Measurements from ENCODE around the gene NSD2.
A peak's percentile ranks its signal among the peaks of the same experiment; 100 is the strongest.
"Not testable (repeated sequence)": the region's sequence is repeated elsewhere in the genome, so short reads cannot be mapped to it uniquely, and the experiment has no call there.

NSD2 gene

DNA sequence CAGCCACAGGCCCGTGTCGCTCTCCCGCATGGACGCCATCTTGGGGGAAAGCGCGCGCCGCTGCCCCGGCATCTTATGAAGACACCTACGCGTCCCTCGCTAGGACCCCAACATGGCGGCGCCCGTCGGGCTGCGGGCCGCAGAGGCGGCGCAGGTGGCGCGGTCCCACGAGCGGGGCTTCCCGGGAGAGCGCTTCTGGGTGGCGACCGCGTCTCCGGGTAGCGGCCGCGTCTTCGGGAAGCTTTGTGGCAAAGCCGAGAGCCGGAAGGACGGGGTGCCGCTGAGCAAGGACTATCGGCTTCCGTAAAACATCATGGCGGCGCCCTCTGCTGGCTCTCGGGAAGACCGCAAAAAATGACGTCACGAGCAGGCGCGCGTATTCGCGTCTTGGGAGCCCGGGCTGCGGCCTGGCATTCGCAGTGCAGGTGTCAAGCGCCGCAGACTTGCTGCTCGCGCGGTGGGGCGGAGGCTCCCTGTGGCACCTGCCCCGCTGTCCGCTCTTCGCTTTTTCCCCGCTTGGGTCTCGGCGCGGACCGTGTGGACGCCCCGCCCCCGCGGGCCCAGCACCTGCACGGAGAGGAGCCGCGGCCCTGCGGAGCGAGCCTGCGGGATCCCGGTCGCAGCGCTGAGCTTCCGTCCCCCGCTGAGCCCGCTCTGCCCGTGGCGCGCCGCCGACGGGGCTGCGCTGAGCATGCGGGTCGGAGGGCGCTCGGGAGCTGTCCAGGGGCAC is 137.9 kb downstream of the NSD2 start, which contains the start of gene NELFA:
NELFA (minus strand) TSS at position 54 of the 730 bp plus-strand sequence; CDS start at position 39, 15 bp downstream.
- DNase-seq (ENCODE audit: low read depth) = peak; percentile 98
- TF ChIP-seq CTCF (IDR thresholded peaks at IDR 0.05; ENCODE audit: insufficient read depth, low read depth, low read length, missing control alignments) = peak; percentile 27
- H3K4me3 ChIP-seq (ENCODE audit: low read length) = peak within 1 kb of the TSS; percentile 91

- TF ChIP-seq CTCF (IDR thresholded peaks at IDR 0.05; ENCODE audit: insufficient read depth, low read depth, low read length, missing control alignments) = peak; percentile 40
- peak; percentile 54 for DNase-seq (ENCODE audit: low read depth)
Observed at GRCh38 chr4:2009651-2010233, 138.5 kb downstream of the NSD2 start.

DNA sequence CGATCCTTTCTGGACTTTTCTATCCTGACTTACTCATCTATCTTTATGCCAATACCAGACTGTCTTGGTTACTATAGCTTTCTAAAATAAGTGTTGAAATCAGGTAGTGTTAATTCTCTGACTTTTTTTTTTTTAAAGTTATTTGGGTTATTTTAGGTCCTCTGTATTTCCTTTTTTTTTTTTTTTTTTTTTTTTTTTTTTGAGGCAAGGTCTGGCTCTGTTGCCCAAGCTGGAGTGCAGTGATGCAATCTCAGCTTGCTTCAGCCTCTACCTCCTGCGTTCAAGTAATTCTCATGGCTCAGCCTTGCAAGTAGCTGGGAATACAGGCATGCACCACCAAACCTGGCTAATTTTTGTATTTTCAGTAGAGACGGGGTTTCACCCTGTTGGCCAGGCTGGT is 140.4 kb downstream of the NSD2 start:
- no peak overlapping the region for H3K4me3 ChIP-seq (ENCODE audit: low read length)
- no peak for TF ChIP-seq CTCF (IDR thresholded peaks at IDR 0.05; ENCODE audit: insufficient read depth, low read depth, low read length, missing control alignments)
- no peak for DNase-seq (ENCODE audit: low read depth)

More at GRCh38 chr4:2009651-2010233, 138.5 kb downstream of the NSD2 start:
- H3K4me3 ChIP-seq (ENCODE audit: low read length) = peak overlapping the region; percentile 91

DNA sequence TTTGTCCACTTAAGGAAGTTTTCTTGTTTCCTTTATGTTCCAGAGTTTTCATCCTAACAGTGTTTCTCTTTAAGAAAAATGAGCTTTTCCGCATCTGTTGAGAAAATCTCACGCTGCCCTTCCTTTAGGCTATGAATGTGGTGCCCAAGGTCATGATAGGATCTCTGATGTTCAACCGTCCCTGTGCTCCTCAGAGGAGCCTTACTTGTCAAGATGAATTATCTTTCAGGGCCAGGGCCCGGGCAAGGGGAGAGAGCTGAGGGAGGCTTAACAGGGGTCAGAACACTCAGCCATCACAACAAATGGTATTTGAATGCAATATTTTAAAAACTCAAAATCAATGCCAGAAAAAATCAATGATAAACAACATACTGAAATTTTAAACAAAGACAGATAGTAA is 143.8 kb downstream of the NSD2 start:
- DNase-seq (ENCODE audit: low read depth) = no peak
- H3K4me3 ChIP-seq (ENCODE audit: low read length) = no peak overlapping the region
- no peak for TF ChIP-seq CTCF (IDR thresholded peaks at IDR 0.05; ENCODE audit: insufficient read depth, low read depth, low read length, missing control alignments)

DNA sequence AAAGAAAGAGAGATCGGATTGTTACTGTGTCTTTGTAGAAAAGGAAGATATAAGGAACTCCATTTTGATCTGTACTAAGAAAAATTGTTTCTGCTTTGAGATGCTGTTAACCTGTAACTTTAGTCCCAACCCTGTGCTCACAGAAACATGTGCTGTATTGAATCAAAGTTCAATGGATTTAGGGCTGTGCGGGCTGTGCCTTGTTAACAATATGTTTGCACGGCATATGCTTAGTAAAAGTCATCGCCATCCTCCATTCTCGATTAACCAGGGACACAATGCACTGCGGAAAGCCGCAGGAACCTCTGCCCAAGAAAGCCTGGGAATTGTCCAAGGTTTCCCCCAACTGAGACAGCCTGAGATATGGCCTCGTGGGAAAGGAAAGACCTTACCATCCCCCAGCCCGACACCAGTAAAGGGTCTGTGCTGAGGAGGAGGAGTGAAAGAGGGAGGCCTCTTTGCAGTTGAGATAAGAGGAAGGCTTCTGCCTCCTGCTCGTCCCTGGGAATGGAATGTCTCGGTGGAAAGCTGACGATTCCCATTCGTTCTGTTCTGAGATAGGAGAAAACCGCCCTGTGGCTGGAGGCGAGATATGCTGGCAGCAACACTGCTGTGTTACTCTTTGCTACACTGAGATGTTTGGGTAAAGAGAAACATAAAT is 150.3 kb downstream of the NSD2 start:
- H3K4me3 ChIP-seq (ENCODE audit: low read length); DNase-seq (ENCODE audit: low read depth): not testable (repeated sequence)

DNA sequence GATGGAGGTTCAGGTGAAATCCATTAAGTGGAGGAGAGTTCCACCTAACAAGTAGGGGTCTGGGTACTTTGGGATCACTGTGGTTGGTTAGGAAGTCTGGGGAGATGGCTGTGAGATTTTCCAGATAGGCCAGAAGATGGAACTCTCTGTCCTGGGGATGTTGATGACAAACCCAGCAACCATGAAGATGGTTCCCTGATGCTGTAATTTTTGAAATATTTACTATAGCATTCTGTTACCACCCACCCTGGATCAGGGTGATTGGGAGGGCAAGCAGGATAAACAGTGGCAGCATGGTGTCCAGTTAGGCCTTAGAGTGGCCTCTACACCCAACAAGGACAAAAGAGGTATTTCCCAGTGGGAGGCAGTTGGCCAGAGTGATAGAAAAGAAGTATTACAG is 153.5 kb downstream of the NSD2 start:
- TF ChIP-seq CTCF (IDR thresholded peaks at IDR 0.05; ENCODE audit: insufficient read depth, low read depth, low read length, missing control alignments) = no peak
- DNase-seq (ENCODE audit: low read depth) = no peak
- no peak overlapping the region for H3K4me3 ChIP-seq (ENCODE audit: low read length)

DNA sequence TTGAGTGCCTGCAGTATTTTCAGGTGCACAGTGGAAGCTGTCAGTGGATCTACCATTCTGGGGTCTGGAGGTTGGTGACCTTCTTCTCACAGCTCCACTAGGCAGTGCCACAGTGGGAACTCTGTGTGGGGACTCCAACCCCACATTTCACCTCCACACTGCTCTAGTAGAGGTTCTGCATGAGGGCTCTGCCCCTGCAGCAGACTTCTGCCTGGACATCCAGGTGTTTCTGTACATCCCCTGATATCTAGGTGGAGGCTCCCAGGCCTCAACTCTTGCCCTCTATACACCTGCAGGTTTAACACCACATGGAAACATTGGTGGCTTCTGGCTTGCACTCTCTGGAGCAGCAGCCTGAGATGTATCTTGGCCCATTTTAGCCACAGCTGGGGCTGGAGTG is 154.6 kb downstream of the NSD2 start:
- DNase-seq (ENCODE audit: low read depth) = no peak
- H3K4me3 ChIP-seq (ENCODE audit: low read length) = no peak overlapping the region
- TF ChIP-seq CTCF (IDR thresholded peaks at IDR 0.05; ENCODE audit: insufficient read depth, low read depth, low read length, missing control alignments) = no peak

DNA sequence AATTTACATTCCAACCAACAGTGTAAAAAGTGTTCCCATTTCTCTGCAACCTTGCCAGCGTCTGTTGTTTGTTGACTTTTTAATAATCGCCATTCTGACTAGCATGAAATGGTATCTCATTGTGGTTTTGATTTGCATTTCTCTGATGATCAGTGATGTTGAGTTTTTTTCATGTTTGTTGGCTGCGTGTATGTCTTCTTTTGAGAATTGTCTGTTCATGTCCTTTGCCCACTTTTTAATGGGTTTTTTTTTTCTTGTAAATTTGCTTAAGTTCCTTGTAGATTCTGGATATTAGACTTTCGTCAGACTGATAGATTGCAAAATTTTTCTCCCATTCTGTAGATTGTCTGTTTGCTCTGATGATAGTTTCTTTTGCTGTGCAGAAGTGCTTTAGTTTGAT is 155.9 kb downstream of the NSD2 start:
- not testable (repeated sequence) for H3K4me3 ChIP-seq (ENCODE audit: low read length); DNase-seq (ENCODE audit: low read depth)

DNA sequence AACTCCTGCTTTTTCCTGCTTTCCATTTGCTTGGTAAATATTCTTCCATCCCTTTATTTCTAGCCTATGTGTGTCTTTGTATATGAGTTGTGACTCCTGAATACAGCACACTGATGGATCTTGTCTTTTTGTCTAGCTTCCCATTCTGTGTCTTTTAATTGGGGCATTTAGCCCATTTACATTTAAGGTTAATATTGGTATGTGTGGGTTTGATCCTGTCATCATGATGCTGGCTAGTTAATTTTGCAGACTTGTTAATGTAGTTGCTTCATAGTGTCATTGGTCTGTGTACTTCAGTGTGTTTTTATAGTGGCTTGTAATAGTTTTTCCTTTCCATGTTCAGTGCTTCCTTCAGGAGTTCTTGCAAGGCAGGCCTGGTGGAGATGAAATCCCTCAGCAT is 160.0 kb downstream of the NSD2 start:
- not testable (repeated sequence) for H3K4me3 ChIP-seq (ENCODE audit: low read length); DNase-seq (ENCODE audit: low read depth)
